Measurements from ENCODE around the gene DPM2.

Gene DPM2

DNA sequence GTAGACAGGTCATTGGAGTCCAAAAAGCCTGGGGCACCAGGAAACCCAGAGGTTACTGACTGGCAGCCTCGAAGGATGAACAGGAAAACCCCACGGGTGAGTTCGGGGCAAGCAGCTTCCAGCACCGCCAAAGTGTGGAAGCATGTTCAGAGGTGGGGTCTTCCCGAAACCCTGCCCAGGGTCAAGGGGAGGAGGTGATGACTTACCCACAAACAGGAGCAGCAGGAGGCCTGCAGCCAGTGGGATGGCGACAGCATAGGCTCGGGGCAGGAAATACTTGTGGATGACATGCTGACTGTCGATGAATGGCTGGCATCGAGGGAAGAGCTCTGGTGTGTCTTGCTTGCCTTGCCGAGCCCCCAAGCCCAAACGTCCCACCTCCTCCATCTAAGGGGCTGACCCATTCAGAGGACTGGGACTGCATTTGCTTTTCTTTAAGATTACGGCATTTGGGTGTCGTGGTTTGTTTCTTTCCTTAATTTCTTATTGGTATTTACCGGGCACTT lies 1.3 kb downstream of the DPM2 start:
- DNase-seq (ENCODE audit: low read depth, low spot score) = no peak

DNA sequence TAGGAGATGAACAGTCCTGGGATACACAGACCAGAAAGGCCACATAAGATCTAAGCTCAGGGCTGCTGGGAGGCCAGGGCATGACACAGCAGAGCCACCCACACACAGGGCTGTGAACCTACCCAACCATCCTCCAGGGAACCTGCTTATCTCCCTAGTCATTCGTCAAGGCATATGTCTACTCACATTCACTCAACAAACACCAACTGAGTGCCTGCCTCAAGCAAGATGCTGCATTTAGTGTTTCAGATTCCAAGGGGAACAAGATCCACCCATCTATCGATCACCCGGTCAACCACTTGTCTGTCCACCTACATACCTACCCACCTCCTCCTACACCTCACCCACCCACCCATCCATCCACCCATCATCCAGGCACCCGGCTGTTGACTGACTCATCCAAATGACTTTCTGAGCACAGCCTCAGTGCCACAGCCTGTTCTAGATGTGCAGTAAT lies 1.9 kb downstream of the DPM2 start:
- no peak for DNase-seq (ENCODE audit: low read depth, low spot score)

DNA sequence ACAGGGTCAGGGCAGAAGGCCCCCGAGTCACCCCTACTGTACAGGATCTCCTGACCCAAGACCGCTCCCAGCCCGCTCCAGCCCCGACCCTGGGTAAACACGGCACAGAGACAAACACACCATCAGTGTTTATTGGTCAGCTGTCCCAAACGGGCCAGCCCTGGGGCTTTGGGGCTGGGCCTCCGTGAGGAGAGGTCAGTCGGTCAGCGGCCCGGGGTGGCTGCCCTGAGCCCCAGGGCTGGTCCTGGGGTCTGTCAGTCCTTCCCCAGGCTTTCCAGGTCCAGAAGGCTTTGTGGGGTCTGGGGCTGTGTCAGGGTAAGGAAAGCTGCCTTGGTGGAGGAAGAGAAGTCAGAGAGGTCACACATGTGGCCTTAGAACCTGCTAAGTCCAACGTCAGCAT lies 2.7 kb downstream of the DPM2 start:
- DNase-seq (ENCODE audit: low read depth, low spot score) = no peak

DNA sequence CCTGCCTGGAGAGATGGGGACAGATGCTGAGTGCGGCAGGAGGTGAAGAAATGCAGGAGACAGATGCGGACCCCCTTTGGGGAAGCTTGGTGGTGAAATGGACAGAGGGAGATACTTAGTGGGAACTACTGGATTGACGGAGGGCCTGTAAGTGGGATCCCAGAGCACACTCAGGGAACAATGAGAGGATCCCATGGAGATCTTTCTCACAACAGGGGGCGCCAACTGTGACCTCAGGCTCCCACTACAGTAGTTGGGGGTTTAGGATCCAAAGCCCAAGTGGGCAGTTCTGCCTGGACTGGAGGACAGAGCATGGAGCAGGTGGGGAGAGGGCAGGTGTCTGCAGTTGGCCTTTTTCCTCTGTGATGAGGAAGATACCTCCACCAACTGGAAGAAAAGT lies 3.4 kb downstream of the DPM2 start:
- DNase-seq (ENCODE audit: low read depth, low spot score) = no peak

DNA sequence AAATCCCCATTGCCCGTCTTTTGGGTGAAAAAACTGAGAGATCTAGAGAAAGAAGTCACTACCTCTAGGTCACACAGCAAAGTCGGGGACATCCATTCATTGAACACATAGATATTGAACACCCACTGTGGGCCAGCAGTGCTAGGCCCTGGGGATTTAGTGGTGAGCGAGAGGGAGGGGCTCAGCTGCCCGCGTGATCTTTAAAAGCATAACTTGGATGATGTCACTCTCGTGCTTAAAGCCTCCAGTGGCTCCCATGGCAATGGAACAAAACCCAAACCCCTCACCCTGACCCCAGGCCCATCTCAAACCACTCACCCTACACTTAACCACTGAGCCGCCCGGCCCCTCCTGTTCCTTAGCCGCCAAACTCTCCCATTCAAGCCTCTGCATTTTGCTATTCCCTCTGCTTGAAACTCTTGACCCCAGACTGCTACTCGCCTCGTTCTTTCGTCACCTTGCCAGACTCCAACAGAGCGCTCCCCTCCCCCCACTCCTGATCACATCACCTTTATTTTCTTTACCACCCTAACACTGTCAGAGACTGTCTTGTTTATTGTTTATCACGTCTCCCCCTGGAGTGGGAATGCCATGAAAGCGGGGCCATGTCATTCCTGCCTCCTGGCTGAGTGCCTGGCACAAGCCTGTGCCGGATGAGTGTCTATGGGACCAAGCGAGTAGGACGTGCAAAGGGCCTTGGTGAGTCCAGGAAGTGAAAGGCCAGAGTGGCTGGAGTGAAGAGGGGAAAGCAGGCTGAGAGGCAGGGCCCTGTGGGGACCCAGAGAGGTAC lies 6.4 kb downstream of the DPM2 start:
- DNase-seq (ENCODE audit: low read depth, low spot score) = peak; percentile 50

DNA sequence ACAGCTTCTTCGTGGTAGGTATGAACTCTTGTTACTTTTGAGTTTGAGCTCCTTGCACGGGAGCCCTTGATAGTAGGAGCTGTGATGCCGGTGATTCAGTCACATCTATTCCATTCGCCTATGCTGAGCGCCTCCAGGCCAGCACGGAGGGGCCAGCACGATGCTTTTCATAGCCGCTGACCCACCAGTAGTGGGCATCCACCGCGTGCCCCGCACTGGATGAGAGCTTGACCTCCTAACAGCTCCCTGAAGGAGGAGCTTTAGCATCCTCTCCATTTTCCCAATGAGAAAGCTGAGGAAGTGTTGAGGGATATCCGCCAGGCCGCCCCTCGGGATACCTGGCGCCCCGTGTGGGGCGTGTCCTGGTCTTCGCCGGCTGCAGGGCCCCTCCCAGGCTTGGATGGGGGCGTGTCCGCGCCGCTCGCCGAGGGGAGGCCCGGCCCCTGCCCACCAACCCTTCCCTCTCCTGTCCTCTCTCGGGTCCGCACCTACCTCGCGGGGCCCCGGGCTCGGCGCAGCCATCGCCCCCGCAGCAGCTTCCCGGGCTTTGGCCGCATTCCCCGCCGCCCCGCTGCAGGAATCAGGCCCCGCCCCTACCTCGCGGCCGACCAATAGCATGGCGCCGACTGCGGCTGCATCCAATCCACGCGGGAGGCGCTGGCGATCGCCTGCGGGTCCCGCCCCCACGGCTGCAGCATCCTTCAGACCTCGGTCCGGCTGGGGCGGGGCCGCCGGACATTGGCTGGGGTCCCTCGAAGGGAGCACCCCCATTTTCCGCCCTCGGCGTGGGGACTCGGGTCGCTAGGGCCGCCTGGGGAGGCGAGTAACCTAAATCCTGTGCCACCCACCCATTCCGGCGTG lies 7.2 kb downstream of the DPM2 start, which contains the start of gene PIP5KL1:
TSS of gene PIP5KL1 (minus strand) at position 547 of the 861 bp plus-strand sequence. CDS start at position 522, 25 bp downstream.
- DNase-seq (ENCODE audit: low read depth, low spot score) = peak; percentile 68

DNA sequence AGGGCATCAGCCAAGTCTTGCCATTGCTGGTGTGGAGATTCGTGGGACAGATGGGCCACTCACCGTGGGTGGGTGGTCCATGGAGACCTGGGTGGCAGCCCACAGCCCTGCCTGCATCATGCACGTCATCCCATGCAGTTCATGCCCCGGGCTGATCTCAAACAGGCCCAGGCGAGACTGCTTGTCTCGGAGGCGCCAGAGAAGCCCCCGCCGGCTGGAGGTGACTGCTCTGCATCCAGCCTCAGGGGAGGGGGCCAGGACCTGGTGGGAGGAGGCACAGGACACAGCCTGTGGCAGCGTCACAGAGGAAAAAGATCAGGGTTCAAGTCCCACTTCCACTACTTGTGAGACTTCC lies 8.1 kb downstream of the DPM2 start:
- DNase-seq (ENCODE audit: low read depth, low spot score) = no peak

DNA sequence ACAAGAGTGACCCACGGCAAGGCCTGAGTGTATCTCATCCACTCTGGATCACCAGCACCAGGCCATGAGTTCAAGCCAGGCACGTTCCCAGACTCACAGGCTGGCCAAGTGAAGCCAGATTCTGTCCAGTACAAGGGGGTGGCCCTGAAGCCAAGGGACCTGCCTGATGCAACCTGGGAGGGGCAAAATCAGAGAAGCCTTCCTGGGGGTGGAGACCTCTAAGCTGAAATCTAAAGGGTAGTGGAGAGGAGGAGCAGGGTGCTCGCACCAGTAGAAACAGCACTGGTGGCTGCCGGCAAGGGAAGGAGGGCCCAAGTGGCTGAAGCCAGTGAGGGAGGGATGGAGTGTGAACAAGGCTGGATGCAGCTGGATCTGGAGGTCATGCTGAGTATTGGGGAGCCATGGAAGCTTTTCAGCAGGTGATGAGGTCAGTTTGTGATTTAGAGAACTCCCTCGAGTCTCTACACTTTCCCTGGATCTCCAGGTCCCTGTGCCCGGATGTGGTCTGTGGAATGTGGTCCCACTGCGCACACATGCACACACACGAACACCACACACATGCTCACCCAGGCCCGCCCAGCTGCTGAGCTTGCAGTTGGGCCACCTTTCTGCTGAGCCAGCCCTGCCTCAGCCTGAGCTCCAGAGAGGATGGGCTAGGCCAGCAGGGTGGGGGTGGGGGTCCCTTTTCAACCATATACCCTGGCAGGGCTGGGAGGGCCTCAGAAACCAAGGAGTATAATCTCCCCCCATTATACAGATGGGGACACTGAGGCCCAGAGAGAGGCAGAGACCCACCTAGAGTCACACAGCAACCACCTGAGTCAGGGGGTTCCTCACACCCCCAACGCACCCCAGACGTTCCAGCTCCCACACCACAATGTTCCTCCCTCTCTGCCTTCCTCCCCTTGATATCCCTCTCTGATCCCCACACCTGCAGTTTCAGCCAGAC lies 8.7 kb downstream of the DPM2 start:
- DNase-seq (ENCODE audit: low read depth, low spot score) = no peak

DNA sequence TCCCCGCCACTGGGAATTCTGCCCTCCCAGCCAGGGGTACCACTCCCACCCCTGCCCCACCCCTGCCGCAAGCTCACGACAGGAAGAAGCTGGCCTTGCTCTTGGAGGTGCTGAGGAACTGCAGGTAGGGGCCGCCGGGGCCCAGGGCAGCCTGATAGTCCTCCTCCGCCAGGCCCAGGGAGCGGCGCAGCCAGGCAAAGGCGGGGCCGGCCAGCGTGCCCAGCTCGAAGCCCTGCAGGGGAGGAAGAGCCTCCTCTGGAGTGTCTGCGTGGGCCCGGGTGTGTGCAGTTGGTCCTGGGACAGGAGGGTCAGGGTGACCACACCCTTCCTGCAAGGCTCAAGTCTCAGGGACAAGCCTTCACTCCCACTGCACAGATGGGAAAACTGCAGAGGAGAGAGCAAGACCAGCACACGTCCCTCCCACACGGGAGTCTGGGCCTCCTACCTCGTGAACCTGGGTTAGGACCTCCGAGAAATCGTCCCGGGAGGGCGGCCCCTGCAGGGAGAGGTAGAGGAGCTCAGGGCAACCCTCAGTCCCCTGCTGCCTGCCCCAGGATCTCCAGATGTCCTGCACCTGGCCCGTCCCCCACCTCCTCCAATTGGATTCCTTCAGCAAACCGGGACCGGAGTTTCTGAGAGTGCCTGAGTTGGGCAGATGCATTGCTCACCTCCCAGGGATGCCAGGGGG lies 9.5 kb downstream of the DPM2 start:
- DNase-seq (ENCODE audit: low read depth, low spot score) = no peak

DNA sequence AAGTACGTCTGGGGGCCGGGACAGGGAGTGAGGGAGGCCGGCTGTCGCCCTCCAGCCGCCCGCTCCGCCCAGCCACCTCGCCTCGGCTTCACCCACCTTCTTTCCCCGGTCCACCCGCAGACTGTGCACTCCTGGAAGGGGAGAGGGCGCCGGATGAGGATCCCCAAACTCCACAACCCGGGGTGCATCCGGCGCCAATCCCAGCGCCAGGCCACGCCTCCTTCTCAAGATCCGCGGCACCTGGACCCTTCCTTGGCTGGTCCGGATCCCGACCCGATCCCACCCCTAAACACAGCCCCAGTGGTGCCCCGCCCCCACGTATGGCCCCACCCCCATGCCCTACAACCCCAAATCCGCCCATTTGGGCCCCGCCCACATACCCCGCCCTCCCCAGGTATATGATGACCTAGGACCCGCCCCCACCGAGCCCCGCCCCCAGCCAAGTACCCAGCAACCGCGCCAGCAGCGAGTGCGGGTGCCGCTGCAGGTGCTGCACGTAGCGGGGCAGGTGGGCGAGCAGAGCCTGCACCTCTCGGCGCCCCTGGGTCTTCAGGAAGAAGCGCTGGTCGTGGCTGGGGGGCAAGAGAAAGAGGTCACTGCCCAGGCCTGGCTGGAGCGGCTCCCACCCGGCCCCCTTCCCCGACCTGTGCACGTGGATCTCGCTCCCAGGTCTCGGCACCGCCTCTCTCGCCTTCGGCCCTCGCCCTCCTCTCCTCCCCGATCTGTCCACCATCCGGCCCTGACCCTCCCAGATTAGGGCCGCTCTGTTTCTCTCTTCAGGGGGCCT lies 10.3 kb downstream of the DPM2 start:
- no peak for DNase-seq (ENCODE audit: low read depth, low spot score)

DNA sequence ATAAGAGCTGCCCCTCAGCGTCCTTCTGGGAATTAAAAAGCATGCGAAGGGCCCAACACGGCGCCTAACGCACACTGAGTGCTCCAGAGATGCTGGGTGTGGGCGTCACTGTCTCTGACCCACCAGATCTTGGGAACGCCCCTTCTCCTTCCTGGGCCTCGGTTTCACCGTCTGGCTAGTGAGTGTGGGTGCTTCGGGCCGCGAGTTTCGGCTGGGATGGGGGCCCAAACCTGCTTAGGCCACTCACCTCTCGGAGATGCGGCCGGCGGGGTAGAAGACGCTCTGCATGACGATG lies 10.8 kb downstream of the DPM2 start:
- no peak for DNase-seq (ENCODE audit: low read depth, low spot score)

DNA sequence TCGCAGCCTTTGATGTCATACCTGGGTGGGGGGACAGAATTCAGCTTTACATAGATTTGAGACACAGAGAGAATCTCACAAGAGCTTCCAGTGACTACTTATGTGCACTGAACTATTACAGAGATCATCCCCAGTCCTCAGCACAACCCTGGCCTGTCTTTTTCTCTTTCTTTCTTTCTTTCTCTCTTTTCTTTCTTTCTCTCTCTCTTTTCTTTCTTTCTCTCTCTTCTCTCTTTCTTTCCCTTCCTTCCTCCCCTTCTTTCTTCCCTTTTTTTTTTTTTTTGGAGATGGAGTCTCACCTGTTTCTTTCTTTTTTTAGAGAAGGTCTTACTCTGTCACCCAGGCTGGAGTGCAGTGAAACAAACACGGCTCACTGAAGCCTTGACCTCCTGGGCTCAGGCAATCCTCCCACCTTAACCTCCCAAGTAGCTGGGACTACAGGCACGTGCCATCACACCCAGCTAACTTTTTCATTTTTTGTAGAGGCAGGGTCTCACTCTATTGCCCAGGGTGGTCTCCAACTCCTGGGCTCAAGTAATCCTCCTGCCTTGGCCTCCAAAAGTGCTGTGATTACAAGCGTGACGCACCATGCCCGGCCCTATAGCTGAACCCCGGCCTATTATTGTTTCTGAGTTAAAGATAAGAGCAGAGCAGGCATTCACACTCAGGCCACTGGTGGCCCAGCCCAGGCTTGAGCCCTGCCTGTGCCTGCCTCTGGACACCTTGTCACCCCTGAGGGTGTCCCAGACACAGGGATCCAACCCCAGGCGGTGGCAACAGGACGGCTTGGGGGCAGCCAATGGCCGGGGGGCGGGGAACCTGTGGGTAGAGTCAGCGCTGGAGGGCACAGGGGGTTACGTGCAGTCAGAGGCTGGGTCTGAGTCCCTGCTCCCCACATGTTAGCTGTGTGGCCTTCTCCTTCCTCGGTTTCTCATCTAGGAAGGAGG lies 11.4 kb downstream of the DPM2 start:
- DNase-seq (ENCODE audit: low read depth, low spot score) = no peak

DNA sequence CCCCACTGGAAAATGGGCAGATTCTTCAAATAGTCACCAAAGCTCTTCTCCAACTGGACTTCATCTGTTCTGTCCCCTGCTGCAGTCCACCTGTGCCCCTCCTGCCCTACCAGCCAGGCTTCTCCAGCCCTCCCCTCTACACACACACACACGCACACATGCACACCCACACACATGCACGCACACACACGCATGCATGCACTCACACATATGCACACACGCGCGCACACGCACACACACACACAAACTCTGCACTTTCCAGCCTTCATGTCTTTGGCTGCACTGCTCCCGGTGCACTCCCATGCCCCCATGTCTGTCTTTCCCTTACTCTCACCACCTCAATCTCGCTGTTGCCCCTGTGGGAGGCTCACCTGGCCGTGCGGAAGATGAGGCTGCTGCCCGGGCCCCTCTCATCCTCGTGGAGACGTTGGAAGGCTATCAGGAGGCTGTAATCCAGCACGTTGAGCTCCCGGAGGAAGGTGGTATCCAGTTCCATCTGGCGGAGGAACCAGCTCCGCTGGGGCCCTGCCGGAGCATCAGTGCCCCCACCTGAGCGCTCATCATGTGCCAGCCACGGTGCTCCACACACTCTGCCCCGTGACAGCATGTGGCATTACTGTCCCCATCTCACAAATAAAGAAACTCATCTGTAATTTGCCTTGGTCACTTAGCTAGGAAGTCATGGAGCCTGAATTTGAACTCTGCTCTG lies 12.8 kb downstream of the DPM2 start:
- no peak for DNase-seq (ENCODE audit: low read depth, low spot score)

DNA sequence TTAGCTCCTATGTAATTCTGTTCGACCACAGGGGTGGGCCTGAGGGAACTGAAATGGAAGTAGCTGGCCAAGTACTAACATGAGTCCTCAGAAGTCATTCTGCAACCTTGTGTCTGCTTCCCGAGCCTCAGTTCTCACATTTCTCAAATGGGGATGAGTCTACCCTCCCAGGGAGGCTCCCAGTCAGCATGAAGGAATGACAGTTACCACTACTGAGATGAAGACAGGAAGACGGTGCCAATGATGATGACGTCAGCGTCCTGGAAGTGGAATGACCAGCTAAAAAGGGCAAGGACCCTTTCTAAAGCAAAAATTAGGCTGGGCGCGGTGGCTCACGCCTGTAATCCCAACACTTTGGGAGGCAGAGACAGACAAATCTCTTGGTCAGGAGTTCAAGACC lies 13.9 kb downstream of the DPM2 start:
- no peak for DNase-seq (ENCODE audit: low read depth, low spot score)

DNA sequence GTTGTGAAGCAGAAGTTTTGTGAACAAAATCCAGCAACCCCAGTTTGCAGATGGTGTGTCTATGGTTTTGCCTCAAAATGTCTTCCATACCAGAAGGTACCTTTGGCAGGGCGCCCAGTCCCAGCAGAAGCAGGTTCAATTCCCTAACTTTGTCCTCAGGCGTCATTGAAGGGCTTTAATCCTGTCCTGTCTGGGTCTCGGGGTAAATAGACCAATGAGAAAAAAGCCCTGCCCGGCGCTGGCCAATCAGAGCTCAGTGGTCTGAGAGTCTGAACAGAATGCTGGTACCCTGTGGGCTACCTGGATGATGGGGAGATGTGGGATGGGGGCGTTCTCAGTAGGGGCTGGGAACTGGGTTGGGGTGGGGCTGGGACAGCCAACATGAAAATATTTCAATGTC lies 14.6 kb downstream of the DPM2 start:
- no peak for DNase-seq (ENCODE audit: low read depth, low spot score)

DNA sequence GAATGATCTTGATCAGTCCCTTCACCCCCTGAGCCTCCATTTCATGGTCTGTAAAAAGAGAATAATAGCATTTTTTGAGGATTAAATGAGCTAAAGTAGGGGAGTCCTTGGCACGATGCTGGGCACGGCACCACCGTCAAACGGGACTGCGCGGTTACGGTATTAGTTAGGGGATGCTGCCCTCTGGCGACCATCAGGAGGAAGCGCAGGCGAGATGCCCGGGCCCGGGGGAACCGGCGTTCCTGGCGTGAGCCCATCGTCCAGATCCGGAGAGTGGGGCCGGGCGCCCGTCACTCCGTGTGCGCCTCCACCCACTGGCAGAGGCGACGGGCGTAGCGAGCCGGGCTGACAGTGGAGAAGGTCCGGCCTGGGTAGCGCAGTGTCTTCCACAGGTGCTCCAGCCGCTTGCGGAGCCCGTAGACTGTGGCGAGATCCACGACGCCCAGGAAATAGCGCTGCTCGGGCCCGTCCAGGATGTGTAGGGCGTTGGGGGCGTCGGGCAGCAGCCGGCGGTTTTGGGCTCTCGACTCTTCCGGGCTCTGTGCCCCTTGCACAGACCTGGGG lies 16.0 kb downstream of the DPM2 start:
- DNase-seq (ENCODE audit: low read depth, low spot score) = no peak

DNA sequence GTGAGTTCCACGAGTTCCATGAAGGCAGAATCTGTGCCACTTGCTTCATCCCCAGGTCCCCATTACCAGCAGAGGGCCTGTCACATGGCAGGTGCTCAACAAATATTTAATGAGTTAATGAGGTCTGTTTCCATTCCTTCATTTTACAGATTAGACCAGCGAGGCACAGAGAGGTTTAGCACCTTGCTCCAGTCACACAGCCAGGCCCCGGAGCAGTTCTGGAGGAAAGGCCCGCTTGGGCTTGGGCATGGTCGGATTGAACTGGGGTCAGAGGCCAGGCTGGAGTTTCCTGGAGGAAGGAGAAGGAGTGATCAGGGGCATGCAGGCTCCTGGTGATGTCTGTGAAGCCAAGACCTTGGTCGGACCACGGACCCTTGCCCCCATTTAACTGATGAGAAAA lies 16.9 kb downstream of the DPM2 start:
- DNase-seq (ENCODE audit: low read depth, low spot score) = no peak

DNA sequence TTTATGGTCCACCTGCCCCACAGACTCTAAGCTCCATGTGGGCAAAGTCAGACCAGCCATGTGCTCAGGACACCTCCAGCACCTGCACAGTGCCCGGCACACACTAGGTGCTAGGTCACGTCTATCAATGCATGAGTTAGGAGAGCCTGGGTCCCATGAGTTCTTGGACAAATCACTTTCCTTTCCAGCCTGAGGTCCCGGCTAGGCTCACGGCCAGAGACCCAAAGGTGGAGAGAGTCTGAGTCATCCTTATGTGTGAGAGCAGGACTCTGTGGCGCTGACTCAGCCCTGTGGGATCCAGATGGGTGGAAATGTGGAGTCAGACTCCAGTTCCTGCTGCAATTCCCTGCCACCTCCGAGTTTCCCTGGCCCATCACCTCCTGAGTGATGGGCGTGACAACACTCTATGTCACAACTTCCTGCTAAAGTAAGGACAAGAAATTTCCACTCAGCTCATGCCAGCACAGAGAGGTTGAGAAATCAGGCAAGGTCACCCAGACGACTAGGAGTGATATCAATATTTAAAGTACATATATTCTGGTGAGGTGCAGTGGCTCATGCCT lies 18.3 kb downstream of the DPM2 start:
- DNase-seq (ENCODE audit: low read depth, low spot score) = no peak

All from smooth muscle cell of the brain vasculature (primary cell).